B cell (primary cell): ENCODE data around the gene PTPRU.

ENCODE experiments used
- CTCF ChIP-seq: fragments of 200-600 bp; IDR thresholded peaks from one replicate; pipeline ENCODE4 v1.8.0; 2022; ENCODE audit warnings: antibody characterized with exemption, mild to moderate bottlenecking
- EZH2 ChIP-seq: IDR thresholded peaks from 2 replicates; pipeline ENCODE4 v1.6.1; 2012; ENCODE audit warnings: borderline replicate concordance, low read depth, mild to moderate bottlenecking, moderate library complexity, low read length; ENCODE audit not compliant: insufficient read depth, poor library complexity, severe bottlenecking

DNA sequence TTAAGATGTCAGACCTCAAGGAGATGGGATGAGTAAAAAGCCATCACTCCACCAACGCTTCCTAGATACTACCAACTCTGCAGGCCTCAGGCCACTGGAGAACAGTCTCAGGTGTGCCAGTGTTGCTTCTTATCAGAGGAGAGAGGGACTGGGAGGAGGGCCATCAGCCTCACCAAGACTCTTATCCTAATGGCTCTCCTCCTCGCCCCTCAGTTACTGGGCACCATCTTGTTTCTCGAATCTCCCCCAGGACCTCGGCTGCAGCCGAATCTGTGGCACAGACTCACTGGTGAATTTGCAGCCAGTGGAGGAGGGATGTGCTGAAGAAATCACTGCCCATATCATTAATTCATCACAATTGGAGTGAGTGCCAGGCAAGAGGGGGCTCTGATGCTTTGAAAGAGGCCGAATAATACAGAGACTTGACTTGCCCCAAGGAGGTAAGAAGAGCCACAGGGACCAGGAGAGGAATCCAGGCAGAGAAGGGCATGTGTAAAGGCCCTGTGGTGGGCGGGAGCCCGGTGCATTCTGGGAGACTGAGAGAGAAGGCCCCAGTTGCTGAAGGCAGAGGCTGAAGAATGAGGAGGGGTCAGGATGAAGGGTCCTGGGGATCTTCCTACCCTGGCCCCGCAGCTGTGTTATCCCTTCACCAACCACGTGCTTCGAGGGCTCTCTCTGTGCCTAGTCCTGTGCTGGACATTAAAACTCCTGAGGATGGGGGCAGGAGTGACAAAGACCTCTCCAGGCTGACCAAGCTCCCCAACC, 129.8 kb downstream of the PTPRU start:
- no peak for TF ChIP-seq CTCF
- TF ChIP-seq EZH2: no peak
